Gastrocnemius medialis (tissue), 4 donors: ENCODE measurements around the gene SERINC5.

Experiments
- POLR2A ChIP-seq, 2 donors: fragments of 450-650 bp; IDR thresholded peaks; one replicate each; pipeline ENCODE4 v1.6.1; 2017; ENCODE audit warnings: antibody characterized with exemption in 2 of 2, mild to moderate bottlenecking in 2 of 2, moderate library complexity in 2 of 2
- TF ChIP-seq, protein P1 (sequence below), 5 experiments: fragments of 450-650 bp in 3 of 5; fragments of 200-600 bp in 2 of 5; sonication (generic) in 2 of 5; IDR thresholded peaks in 4 of 5; conservative IDR thresholded peaks in 1 of 5; 1 replicate in 4 of 5; 2 replicates in 1 of 5; pipeline ENCODE4 v1.5.1; 2016 to 2019; ENCODE audit warnings: antibody characterized with exemption in 5 of 5, mild to moderate bottlenecking in 3 of 5, moderate library complexity in 3 of 5

DNA sequence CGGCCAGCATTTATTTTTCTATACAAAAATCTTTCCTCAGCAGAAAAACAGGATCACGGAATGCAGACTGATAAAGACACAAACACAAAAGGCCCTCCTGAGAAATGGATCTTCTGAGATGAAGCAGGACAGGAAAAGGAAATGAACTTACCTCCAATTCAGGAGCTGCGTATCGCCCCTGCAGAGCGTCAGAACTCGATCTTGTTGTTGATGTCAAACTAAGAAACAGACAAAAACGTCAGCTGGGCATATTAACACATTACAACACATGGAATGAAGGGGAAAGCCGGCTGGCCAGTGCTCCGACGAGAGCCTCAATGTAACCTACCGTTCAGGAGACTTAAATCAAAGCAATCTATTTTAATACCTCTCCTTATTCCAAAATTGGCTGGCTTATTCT, 105.1 kb downstream of the SERINC5 start:
- TF ChIP-seq POLR2A (IDR thresholded peaks at IDR 0.05) = no peak
- TF ChIP-seq, protein P1, sequence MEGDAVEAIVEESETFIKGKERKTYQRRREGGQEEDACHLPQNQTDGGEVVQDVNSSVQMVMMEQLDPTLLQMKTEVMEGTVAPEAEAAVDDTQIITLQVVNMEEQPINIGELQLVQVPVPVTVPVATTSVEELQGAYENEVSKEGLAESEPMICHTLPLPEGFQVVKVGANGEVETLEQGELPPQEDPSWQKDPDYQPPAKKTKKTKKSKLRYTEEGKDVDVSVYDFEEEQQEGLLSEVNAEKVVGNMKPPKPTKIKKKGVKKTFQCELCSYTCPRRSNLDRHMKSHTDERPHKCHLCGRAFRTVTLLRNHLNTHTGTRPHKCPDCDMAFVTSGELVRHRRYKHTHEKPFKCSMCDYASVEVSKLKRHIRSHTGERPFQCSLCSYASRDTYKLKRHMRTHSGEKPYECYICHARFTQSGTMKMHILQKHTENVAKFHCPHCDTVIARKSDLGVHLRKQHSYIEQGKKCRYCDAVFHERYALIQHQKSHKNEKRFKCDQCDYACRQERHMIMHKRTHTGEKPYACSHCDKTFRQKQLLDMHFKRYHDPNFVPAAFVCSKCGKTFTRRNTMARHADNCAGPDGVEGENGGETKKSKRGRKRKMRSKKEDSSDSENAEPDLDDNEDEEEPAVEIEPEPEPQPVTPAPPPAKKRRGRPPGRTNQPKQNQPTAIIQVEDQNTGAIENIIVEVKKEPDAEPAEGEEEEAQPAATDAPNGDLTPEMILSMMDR (IDR thresholded peaks at IDR 0.05 in 4 of 5, conservative IDR thresholded peaks at IDR 0.05 in 1 of 5) = no peak
